H1 (cell line): Measurements from ENCODE around the gene FGF18. TPM values are rescaled to one million over a fixed set of nuclear protein-coding genes. Genes with fewer than 3 reads are reported as not detected.

Source experiments
- BCL11A ChIP-seq, 2 experiments: IDR thresholded peaks; one replicate each; pipeline ENCODE4 v1.6.1; 2011; ENCODE audit warnings: low read depth in 2 of 2, low read length in 2 of 2, mild to moderate bottlenecking in 2 of 2
- CHD7 ChIP-seq: fragments of 300-600 bp; sonication (generic); IDR thresholded peaks from 2 replicates; pipeline ENCODE4 v1.7.1; 2012; ENCODE audit warnings: low read length, moderate library complexity, mild to moderate bottlenecking, inconsistent platforms; ENCODE audit not compliant: insufficient replicate concordance
- CTBP2 ChIP-seq: IDR thresholded peaks from 2 replicates; pipeline ENCODE4 v1.7.0; 2011; ENCODE audit warnings: borderline replicate concordance, mild to moderate bottlenecking, moderate library complexity, mixed read lengths, low read length; ENCODE audit not compliant: insufficient read depth, insufficient read length
- FOSL1 ChIP-seq: IDR thresholded peaks from 2 replicates; pipeline ENCODE4 v1.6.1; 2011; ENCODE audit warnings: mild to moderate bottlenecking, low read depth, low read length, moderate library complexity; ENCODE audit not compliant: insufficient read depth
- HDAC6 ChIP-seq: IDR thresholded peaks from one replicate; pipeline ENCODE4 v1.7.1; 2012; ENCODE audit warnings: low read depth, mild to moderate bottlenecking, inconsistent platforms, low read length, moderate library complexity
- KDM1A ChIP-seq: fragments of 200-600, 300-600 bp; sonication (generic); IDR thresholded peaks from 2 replicates; pipeline ENCODE4 v1.7.1; 2016; ENCODE audit warnings: mild to moderate bottlenecking, low read length, borderline replicate concordance
- SP2 ChIP-seq: IDR thresholded peaks from 2 replicates; pipeline ENCODE4 v1.6.1; 2012; ENCODE audit warnings: mild to moderate bottlenecking, low read length, inconsistent platforms
- TEAD4 ChIP-seq: IDR thresholded peaks from 2 replicates; pipeline ENCODE4 v1.6.1; 2012; ENCODE audit warnings: low read depth, low read length, inconsistent platforms, mixed read lengths
- YY1 ChIP-seq: IDR thresholded peaks from 2 replicates; pipeline ENCODE4 v1.6.1; 2011; ENCODE audit warnings: low read depth, mild to moderate bottlenecking, low read length
- polyA plus RNA-seq, 7 experiments: library from polyadenylated mRNA; depleted of rRNA in 3 of 7; stranded (reverse) in 5 of 7; unstranded in 2 of 7; fragments of >200 nt in 5 of 7; fragments of 200-250 nt in 2 of 7; gene quantifications; 1 replicate in 5 of 7; 2 replicates in 1 of 7; 4 replicates in 1 of 7; pipeline versions ENCODE4 v1.2.1 to v1.2.3, GENCODE V29; 2011 to 2013; ENCODE audit warnings: missing spikeins in 2 of 7, mixed read lengths in 2 of 7
- total RNA-seq: library from RNA; stranded (reverse); fragmentation: NEBNext Ultra II Directional; extraction: Animal tissue kit (Norgen Biotek cat#: 25700); gene quantifications from 2 replicates; pipeline ENCODE4 v1.2.1, GENCODE V29; 2021
- TF ChIP-seq, protein P1 (sequence below): IDR thresholded peaks from 2 replicates; pipeline ENCODE4 v1.6.1; 2011; ENCODE audit warnings: low read depth, mild to moderate bottlenecking, low read length; ENCODE audit not compliant: insufficient read depth

FGF18 gene
- total and polyA plus RNA-seq, 2 of the 8 experiments (the other 6 are each of a cell fraction or from before 2014, with no cell fraction given), result 0.54 to 1.3 TPM

DNA sequence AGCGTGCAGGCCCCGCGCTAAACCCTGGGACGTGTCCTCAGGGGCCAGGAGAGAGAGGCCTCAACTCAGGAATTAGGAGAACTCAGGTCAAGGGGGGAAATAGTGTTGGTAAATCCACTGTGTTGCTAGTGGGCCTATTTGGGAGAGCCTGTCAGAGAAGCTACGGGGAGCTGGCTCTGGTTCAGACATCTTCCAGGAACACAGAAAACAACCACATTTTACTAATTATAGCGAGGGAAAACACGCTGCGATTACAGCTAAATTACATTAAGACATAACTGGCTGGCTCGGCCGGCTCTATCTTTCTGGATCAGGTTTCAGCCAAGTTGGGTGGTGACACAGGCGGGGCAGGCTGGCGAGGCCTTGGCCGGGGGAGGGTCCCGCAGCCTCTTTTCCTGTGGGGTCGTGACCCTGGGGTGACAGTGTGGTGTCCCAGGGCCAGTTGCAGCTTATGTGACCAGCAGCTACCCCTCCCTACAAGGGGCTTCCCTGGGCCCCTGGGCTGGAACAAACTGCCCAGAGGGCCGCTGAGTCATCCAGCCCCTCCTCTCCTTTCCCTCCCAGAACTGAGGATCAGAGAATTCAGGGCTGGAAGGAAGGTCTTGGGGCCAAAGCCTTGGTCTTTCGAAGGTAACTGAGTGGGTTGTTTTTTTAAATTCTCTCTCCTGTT is 75.1 kb downstream of the FGF18 start (continued):
- TF ChIP-seq YY1 (no peak), BCL11A (IDR thresholded peaks at IDR 0.05; ENCODE audit: low read depth in 2 of 2, low read length in 2 of 2) (no peak), HDAC6 (no peak), KDM1A (no peak), CTBP2 (no peak), TEAD4 (no peak), CHD7 (no peak), SP2 (no peak), FOSL1 (no peak)
- TF ChIP-seq, protein P1, sequence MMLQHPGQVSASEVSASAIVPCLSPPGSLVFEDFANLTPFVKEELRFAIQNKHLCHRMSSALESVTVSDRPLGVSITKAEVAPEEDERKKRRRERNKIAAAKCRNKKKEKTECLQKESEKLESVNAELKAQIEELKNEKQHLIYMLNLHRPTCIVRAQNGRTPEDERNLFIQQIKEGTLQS, result no peak
